SJCRH30 (cell line): ENCODE results near the gene GPHA2. TPM values are rescaled to one million over a fixed set of nuclear protein-coding genes. Genes with fewer than 3 reads are reported as not detected.

ENCODE experiments used
- total RNA-seq: library from RNA; depleted of rRNA; stranded (reverse); fragments of >200 nt; shearing (Covaris generic); gene quantifications from 2 replicates; pipeline ENCODE4 v1.2.3, GENCODE V29; 2014; rRNA removed

Gene GPHA2
- total RNA-seq, 1 experiment from 2014 or later: not detected

Other genes starting within 250 kb of the GPHA2 start
- gene NRXN2, start 212.7 kb downstream of the GPHA2 start, total RNA-seq: 0.08 and 0.51 TPM in 2 replicates
- 0.42 and 0.46 TPM in 2 replicates for gene RASGRP2, start 191.8 kb downstream of the GPHA2 start, total RNA-seq
- 7.0 and 8.0 TPM in 2 replicates for gene PYGM, start 175.9 kb downstream of the GPHA2 start, total RNA-seq
- gene SF1, start 157.4 kb downstream of the GPHA2 start, total RNA-seq: 113 and 117 TPM in 2 replicates
- gene MAP4K2, start 132.7 kb downstream of the GPHA2 start, total RNA-seq: 8.9 and 9.6 TPM in 2 replicates
- 25.9 and 26.3 TPM in 2 replicates for gene MEN1, start 125.3 kb downstream of the GPHA2 start, total RNA-seq
- 0.03 and 0.10 TPM in 2 replicates for gene CDC42BPG, start 91.2 kb downstream of the GPHA2 start, total RNA-seq
- 43.4 and 45.0 TPM in 2 replicates for gene EHD1, start 57.3 kb downstream of the GPHA2 start, total RNA-seq
- gene ATG2A, start 18.7 kb downstream of the GPHA2 start, total RNA-seq: 6.2 and 7.4 TPM in 2 replicates
- gene PPP2R5B, start 11.2 kb downstream of the GPHA2 start, total RNA-seq: 4.7 and 6.4 TPM in 2 replicates
- gene MAJIN, start 36.2 kb upstream of the GPHA2 start, total RNA-seq: not detected in 2 replicates
- gene BATF2, start 61.1 kb upstream of the GPHA2 start, total RNA-seq: 0.43 and 0.51 TPM in 2 replicates
- gene ARL2, start 78.3 kb upstream of the GPHA2 start, total RNA-seq: 80.9 and 94.8 TPM in 2 replicates
- gene SNX15, start 91.5 kb upstream of the GPHA2 start, total RNA-seq: 13.8 and 14.8 TPM in 2 replicates
- 15.0 TPM in 2 replicates for gene SAC3D1, start 105.3 kb upstream of the GPHA2 start, total RNA-seq
- gene NAALADL1, start 122.7 kb upstream of the GPHA2 start, total RNA-seq: not detected in 2 replicates
- gene CDCA5, start 148.1 kb upstream of the GPHA2 start, total RNA-seq: 80.6 and 87.3 TPM in 2 replicates
- gene ZFPL1, start 148.3 kb upstream of the GPHA2 start, total RNA-seq: 17.6 and 19.2 TPM in 2 replicates
- gene VPS51, start 160.3 kb upstream of the GPHA2 start, total RNA-seq: 59.6 and 86.6 TPM in 2 replicates
- gene TM7SF2, start 176.0 kb upstream of the GPHA2 start, total RNA-seq: 2.9 and 3.7 TPM in 2 replicates
- gene ZNHIT2, start 181.8 kb upstream of the GPHA2 start, total RNA-seq: 8.3 and 9.4 TPM in 2 replicates
- gene FAU, start 186.2 kb upstream of the GPHA2 start, total RNA-seq: 281 and 356 TPM in 2 replicates
- gene MRPL49, start 186.4 kb upstream of the GPHA2 start, total RNA-seq: 51.5 and 58.9 TPM in 2 replicates
- gene SYVN1, start 198.6 kb upstream of the GPHA2 start, total RNA-seq: 7.8 and 8.4 TPM in 2 replicates
- gene SPDYC, start 234.3 kb upstream of the GPHA2 start, total RNA-seq: 0.18 TPM in 1 of 2 replicates, not detected in the other
- gene CAPN1, start 246.0 kb upstream of the GPHA2 start, total RNA-seq: 41.1 and 49.4 TPM in 2 replicates